Tibial nerve (tissue), 4 donors: ENCODE measurements around the gene MAP3K7CL. TPM values are rescaled to one million over a fixed set of nuclear protein-coding genes. Genes with fewer than 3 reads are reported as not detected.

Experiments
- DNase-seq, 2 donors: peaks; one replicate each; pipeline ENCODE4 v3.0.0-alpha.2; 2019; ENCODE audit warnings: low spot score in 2 of 2
- H3K27ac ChIP-seq, 4 donors: fragments of 200-600 bp; sonication (generic) in 3 of 4; one replicate each; pipeline ENCODE4 v1.5.1; 2017 to 2019; ENCODE audit warnings: mild to moderate bottlenecking in 1 of 4
- H3K27me3 ChIP-seq, 2 donors: fragments of 200-600 bp; sonication (generic) in 1 of 2; one replicate each; pipeline versions ENCODE4 v1.5.1 to v1.6.0; 2017 to 2019
- H3K36me3 ChIP-seq, 3 donors: fragments of 200-600 bp; sonication (generic); one replicate each; pipeline ENCODE4 v1.5.1; 2018 to 2019
- H3K4me1 ChIP-seq, 4 donors: fragments of 200-600 bp; sonication (generic) in 3 of 4; one replicate each; pipeline ENCODE4 v1.5.1; 2017 to 2019
- H3K4me3 ChIP-seq, 4 donors: fragments of 200-600 bp; sonication (generic) in 3 of 4; one replicate each; pipeline ENCODE4 v1.5.1; 2017 to 2019; ENCODE audit warnings: mild to moderate bottlenecking in 1 of 4, moderate library complexity in 1 of 4
- H3K9me3 ChIP-seq, 4 donors: fragments of 200-600 bp; sonication (generic) in 3 of 4; one replicate each; pipeline ENCODE4 v1.5.1; 2017 to 2019
- CTCF ChIP-seq, 5 experiments: fragments of 200-600 bp in 3 of 5; fragments of 450-650 bp in 2 of 5; sonication (generic) in 3 of 5; IDR thresholded peaks; one replicate each; pipeline ENCODE4 v1.5.1; 2016 to 2019; ENCODE audit warnings: antibody characterized with exemption in 5 of 5, mild to moderate bottlenecking in 3 of 5, moderate library complexity in 2 of 5
- EP300 ChIP-seq, 2 donors: sonication (generic); formaldehyde crosslinking; IDR thresholded peaks; one replicate each; pipeline ENCODE4 v1.6.1; 2017; ENCODE audit warnings: antibody characterized with exemption in 2 of 2, mild to moderate bottlenecking in 1 of 2
- POLR2A ChIP-seq, 2 donors: fragments of 450-650 bp; IDR thresholded peaks; one replicate each; pipeline ENCODE4 v1.6.1; 2017; ENCODE audit warnings: antibody characterized with exemption in 2 of 2, mild to moderate bottlenecking in 2 of 2, moderate library complexity in 2 of 2
- WGBS, 2 donors: methylation state at CpG; one replicate each; pipeline ENCODE4 v1.1.5; 2018; 5-methylcytosine and 5-hydroxymethylcytosine counted together
- small RNA-seq: library from RNA; depleted of rRNA; stranded (forward); fragments of <200 nt; gene quantifications from one replicate; pipeline ENCODE3, GENCODE V24; 2016
- total RNA-seq, 4 donors: library from RNA; depleted of rRNA; stranded (reverse); fragments of >200 nt; gene quantifications; one replicate each; pipeline ENCODE4 v1.1.0, GENCODE V29; 2016

Gene MAP3K7CL
- total RNA-seq, 4 donors from 2014 or later = 2.8 to 9.2 (median 5.4) TPM

GRCh38 chr21:29221253-29221744 lies 90.9 kb downstream of the MAP3K7CL start:
- DNase-seq = no peak
- H3K27me3 ChIP-seq = no peaks in the 10 kb centered on the region
- no peak overlapping the region for H3K4me3 ChIP-seq
- no peaks in the 10 kb centered on the region for H3K9me3 ChIP-seq
- H3K27ac ChIP-seq = no peak overlapping the region
- no peaks in the 10 kb centered on the region for H3K36me3 ChIP-seq
- no peak for TF ChIP-seq EP300 (IDR thresholded peaks at IDR 0.05)
- no peak for TF ChIP-seq CTCF (IDR thresholded peaks at IDR 0.05)
- no peak for TF ChIP-seq POLR2A (IDR thresholded peaks at IDR 0.05)
- H3K4me1 ChIP-seq = no peaks in the 10 kb centered on the region
- 78 to 80% methylated on average over 5 of the region's 5 CpGs for whole genome bisulfite sequencing, 2 donors

DNA sequence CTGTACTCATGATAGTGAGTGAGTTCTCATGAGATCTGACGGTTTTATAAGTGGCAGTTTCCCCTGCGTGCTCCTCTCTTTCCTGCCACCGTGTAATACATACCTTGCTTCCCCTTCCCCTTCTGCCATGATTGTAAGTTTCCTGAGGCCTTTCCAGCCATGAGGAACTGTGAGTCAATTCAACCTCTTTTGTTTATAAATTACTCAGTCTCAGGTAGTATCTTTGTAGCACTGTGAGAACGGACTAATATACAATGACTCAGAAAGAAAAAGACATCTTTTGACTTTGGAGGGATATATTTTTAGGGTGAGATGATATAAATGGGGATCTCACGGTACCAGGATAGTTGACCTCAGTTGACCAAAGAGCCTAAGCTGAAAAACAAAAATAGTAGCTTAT lies 93.6 kb downstream of the MAP3K7CL start:
- no peak for TF ChIP-seq EP300 (IDR thresholded peaks at IDR 0.05)
- TF ChIP-seq POLR2A (IDR thresholded peaks at IDR 0.05) = no peak
- TF ChIP-seq CTCF (IDR thresholded peaks at IDR 0.05) = no peak
- WGBS, 2 donors = 86 to 88% methylated on average over 5 of the region's 5 CpGs
- Histone ChIP-seq H3K9me3 (no peaks in the 10 kb centered on the region), H3K4me3 (no peak overlapping the region), H3K27me3 (no peaks in the 10 kb centered on the region), H3K4me1 (no peaks in the 10 kb centered on the region), H3K27ac (no peak overlapping the region), H3K36me3 (no peaks in the 10 kb centered on the region)
- no peak for DNase-seq

Small RNA genes within 50 kb of the gene (small RNA-seq; reads per million reads assigned to genes)
- not detected for gene RF00012
- not detected for gene RF00019

Other genes with a start within 250 kb of the MAP3K7CL start
- gene LTN1, start 137.8 kb upstream of the MAP3K7CL start, total RNA-seq = 10 to 100 TPM; 25.2 to 45.4 (median 29.4) TPM
- gene RWDD2B, start 111.3 kb upstream of the MAP3K7CL start, total RNA-seq = 10 to 100 TPM in 2 of 4 donors, 1 to 10 TPM in 2; 7.2 to 14.6 (median 9.9) TPM
- 10 to 100 TPM; 29.2 to 43.1 (median 33.8) TPM for gene USP16, start 106.0 kb upstream of the MAP3K7CL start, total RNA-seq
- gene CCT8, start 57.0 kb upstream of the MAP3K7CL start, total RNA-seq = 10 to 100 TPM; 49.6 to 90.0 (median 63.5) TPM
- 10 to 100 TPM; 38.0 to 46.5 (median 39.9) TPM for gene BACH1, start 168.3 kb downstream of the MAP3K7CL start, total RNA-seq